HG03575 (cell line): ENCODE results near the gene SHD.
"Not testable (repeated sequence)": the region's sequence is repeated elsewhere in the genome, so short reads cannot be mapped to it uniquely, and the experiment has no call there.

Experiments used
- ATAC-seq: cut with Tn5 transposase; IDR thresholded peaks from one replicate; pipeline ENCODE4 v1.9.1; 2021; ENCODE audit not compliant: unreplicated experiment, insufficient number of reproducible peaks, low FRiP score; ENCODE audit errors: extremely low read depth

Gene SHD

DNA sequence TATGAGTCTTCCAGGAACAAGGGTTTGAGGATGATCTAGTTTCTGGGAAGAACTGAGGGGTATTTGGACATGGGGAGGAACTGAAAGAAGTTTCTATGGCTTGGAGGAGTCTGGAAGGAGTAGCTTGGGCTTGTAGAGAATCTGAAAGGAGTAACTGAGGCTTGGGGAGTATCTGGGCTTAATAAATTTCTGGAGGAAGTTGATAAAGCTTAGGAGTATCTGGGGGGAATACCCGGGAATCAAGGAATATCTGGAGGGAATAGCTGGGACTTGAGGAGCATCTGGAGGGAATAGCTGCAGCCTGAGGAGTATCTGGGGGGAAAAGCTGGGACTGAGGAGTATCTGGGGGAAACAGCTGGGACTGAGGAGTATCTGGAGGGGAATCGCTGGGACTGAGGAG lies 41.4 kb downstream of the SHD start:
- ATAC-seq: no peak

GRCh38 chr19:4322942-4323665 lies 44.0 kb downstream of the SHD start:
- ATAC-seq: no peak

DNA sequence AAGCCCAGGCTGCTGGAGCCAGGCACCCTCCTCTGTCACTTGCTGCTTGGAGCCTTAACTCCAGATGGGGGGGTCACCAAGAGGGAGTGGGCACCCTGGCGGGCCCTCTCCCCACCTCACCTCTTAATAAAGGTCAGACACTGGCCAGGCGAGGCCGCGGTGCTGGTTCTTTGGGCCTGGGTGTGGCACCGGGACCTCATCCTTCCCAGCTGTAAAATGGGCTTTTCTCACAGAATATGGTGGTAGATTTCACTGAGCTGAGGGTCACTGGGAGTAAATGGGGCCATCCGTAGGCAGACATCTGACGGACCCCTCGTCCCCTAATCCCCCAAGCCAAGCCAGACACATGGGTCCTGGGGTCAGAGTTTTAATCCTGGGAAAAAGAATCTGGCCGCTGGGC lies 44.6 kb downstream of the SHD start:
- ATAC-seq: no peak

DNA sequence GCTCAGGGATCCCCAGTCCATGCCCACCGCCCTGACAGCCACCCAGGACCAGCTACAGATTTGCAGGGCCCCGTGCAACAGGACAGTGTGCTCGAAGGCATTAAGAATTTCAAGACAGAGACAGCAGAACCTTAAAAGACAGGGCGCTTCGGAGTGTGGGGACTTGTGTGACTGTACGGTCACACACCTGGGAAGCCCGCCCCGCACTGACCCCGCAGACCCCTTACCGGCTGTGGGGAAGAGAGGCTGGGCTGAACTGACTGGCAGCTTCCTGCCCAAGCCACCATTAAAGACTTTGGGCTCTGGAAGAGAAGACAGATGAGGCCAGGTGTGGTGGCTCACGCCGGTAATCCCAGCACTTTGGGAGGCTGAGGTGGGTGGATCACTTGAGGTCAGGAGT lies 45.2 kb downstream of the SHD start:
- ATAC-seq: no peak

- ATAC-seq: no peak
Measured at GRCh38 chr19:4326215-4326836, 47.3 kb downstream of the SHD start.

DNA sequence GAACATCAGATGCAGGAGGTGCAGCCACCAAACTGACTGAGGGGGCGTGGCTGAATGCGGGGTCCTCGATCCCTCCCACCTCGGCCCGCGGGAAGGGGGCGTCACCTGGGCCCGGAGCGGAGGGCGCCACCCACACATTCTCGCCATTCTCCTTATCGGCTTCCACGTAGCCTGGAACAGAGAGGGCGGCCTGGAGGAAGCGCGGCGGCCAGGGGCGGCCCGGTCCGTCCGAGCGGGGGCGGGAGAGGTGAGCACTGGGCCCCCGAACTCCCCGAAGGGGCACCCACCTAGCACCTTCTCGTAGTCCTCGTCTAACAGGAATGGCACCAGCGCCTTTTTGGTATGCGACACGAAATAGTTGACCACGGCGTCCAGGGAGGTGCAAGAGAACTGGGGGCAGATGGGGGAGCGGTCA lies 47.8 kb downstream of the SHD start:
- no peak for ATAC-seq

- ATAC-seq: no peak
Measured at GRCh38 chr19:4327252-4327876, 48.3 kb downstream of the SHD start.

- ATAC-seq: no peak
Measured at GRCh38 chr19:4327877-4328242, 48.8 kb downstream of the SHD start.

DNA sequence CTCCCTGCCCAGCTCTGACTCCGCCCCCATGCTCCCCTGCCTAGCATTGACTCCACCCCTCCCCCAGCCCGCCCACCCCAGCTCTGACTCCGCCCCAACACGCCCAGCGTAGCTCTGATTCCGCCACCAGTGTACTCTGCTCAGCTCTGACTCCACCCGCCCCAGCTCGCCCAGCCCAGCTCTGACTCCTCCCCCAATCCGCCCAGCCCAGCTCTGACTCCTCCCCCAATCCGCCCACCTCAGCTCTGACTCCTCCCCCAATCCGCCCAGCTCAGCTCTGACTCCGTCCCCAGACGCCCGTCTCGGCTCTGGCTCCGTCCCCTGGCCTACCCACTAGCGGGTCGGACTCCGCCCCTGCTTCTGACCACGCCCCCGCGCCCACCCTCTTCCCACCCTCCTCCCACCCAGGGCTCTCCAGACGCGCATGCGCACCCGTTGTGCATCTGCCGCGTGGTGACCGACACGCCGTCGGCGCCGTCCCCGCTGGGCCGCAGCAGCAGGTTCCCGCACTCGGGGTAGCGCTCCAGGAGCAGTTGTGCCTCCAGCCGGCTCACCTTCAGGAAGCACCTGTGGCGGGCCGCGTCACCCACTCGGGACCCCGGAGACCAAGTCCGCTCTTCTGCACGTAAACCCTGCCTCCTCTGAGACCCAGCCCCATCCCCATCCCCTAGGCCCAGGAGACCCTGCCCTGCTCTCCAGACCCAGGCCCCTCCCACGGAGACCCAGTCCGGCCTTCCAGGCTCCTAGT lies 49.4 kb downstream of the SHD start:
- no peak for ATAC-seq

DNA sequence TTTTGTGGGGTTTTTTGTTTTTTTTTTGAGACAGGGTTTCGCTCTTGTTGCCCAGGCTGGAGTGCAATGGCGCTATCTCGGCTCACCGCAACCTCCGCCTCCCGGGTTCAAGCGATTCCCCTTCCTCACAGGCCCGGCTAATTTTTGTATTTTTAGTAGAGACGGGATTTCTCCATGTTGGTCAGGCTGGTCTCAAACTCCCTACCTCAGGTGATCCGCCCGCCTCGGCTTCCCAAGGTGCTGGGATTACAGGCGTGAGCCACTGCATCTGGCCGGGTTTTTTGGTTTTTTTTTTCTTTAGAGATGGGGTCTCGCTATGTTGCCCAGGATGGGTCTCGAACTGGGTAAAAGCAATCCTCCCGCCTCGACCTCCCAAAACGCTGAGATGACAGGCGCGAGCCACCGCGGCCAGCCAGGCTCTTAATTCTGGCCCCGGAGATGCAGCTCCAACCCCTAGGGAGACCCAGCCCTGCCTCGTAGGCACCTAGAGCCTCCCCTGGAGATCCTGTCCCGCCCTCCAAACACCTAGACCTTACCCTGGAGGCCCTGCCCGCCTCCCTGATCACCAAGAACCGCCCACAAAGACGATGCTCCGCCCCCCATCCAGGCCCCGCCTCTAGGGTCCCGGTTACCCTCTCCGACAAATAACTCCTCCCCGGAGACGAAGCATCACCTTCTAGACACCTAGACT lies 50.1 kb downstream of the SHD start:
- not testable (repeated sequence) for ATAC-seq

- no peak for ATAC-seq
Measured at GRCh38 chr19:4329858-4330257, 50.8 kb downstream of the SHD start.

DNA sequence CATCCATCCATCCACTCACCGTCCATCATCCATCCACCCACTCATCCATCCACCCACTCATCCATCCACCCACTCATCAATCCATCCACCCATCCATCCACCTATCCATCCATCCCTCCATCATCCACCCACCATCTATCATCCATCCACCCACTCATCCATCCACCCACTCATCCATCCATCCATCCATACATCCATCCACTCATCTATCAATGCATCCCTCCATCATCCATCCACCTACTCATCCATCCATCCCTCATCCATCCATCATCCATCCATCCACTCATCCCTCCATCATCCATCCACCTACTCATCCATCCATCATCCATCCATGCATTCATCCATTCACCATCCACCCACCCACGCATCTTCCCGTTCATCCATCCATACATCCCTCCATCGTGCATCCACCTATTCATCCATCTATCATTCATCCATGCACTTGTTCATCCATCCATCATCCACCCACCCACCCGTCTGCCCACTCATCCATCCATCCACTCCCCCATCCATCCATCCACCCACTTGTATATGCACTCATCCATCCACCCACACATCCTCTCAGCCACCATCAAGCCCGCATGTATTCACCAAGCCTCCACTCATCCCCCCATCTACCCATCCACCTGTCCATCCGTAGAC lies 56.0 kb downstream of the SHD start:
- no peak for ATAC-seq

GRCh38 chr19:4337906-4338440 lies 58.9 kb downstream of the SHD start:
- no peak for ATAC-seq

- no peak for ATAC-seq
Measured at GRCh38 chr19:4338441-4339355, 59.6 kb downstream of the SHD start, which contains the start of gene STAP2. TSS of gene STAP2 (minus strand) at chr19:4338827. CDS start at chr19:4338753, 74 bp downstream.
